ENCODE results near the gene CNTNAP2. TPM values are rescaled to one million over a fixed set of nuclear protein-coding genes. Genes with fewer than 3 reads are reported as not detected.

Gene CNTNAP2
- total and polyA plus RNA-seq, 2 of the 13 experiments (the other 11 are each of a cell fraction or from before 2014, with no cell fraction given), result 0.40 to 0.42 TPM

DNA sequence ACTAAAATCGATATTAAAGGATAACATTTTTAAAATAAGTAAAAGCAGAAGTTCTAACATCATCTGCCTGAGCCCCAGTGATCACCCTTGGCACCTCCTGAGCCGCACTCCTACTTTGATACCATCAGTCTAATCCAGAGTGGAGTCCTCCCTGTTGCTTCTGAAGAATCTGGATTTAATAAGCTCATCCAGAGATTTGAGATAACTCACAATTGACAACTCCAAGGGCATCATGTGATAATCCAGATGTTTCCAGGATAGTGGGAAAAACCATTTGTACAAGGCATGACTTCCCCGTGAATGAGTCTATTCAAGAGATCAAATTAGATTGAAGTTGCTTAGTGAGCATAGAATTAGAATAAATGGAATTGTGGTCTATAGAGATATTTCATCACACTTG is 1998.2 kb downstream of the CNTNAP2 start (continued):
- TF ChIP-seq, protein P1, sequence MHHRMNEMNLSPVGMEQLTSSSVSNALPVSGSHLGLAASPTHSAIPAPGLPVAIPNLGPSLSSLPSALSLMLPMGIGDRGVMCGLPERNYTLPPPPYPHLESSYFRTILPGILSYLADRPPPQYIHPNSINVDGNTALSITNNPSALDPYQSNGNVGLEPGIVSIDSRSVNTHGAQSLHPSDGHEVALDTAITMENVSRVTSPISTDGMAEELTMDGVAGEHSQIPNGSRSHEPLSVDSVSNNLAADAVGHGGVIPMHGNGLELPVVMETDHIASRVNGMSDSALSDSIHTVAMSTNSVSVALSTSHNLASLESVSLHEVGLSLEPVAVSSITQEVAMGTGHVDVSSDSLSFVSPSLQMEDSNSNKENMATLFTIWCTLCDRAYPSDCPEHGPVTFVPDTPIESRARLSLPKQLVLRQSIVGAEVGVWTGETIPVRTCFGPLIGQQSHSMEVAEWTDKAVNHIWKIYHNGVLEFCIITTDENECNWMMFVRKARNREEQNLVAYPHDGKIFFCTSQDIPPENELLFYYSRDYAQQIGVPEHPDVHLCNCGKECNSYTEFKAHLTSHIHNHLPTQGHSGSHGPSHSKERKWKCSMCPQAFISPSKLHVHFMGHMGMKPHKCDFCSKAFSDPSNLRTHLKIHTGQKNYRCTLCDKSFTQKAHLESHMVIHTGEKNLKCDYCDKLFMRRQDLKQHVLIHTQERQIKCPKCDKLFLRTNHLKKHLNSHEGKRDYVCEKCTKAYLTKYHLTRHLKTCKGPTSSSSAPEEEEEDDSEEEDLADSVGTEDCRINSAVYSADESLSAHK (CRISPR knock-in tag; IDR thresholded peaks at IDR 0.05; ENCODE audit: borderline replicate concordance), result no peak
- TF ChIP-seq EZH2 (conservative IDR thresholded peaks at IDR 0.05; ENCODE audit: low read depth, low read length), result no peak
- TF ChIP-seq, protein P2, sequence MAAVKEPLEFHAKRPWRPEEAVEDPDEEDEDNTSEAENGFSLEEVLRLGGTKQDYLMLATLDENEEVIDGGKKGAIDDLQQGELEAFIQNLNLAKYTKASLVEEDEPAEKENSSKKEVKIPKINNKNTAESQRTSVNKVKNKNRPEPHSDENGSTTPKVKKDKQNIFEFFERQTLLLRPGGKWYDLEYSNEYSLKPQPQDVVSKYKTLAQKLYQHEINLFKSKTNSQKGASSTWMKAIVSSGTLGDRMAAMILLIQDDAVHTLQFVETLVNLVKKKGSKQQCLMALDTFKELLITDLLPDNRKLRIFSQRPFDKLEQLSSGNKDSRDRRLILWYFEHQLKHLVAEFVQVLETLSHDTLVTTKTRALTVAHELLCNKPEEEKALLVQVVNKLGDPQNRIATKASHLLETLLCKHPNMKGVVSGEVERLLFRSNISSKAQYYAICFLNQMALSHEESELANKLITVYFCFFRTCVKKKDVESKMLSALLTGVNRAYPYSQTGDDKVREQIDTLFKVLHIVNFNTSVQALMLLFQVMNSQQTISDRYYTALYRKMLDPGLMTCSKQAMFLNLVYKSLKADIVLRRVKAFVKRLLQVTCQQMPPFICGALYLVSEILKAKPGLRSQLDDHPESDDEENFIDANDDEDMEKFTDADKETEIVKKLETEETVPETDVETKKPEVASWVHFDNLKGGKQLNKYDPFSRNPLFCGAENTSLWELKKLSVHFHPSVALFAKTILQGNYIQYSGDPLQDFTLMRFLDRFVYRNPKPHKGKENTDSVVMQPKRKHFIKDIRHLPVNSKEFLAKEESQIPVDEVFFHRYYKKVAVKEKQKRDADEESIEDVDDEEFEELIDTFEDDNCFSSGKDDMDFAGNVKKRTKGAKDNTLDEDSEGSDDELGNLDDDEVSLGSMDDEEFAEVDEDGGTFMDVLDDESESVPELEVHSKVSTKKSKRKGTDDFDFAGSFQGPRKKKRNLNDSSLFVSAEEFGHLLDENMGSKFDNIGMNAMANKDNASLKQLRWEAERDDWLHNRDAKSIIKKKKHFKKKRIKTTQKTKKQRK (IDR thresholded peaks at IDR 0.05; ENCODE audit: low read length), result no peak
- TF ChIP-seq ARHGAP35 (CRISPR knock-in tag; IDR thresholded peaks at IDR 0.05; ENCODE audit: borderline replicate concordance), result no peak
- no peak for TF ChIP-seq ESRRA (CRISPR knock-in tag; IDR thresholded peaks at IDR 0.05; ENCODE audit: low read depth)

DNA sequence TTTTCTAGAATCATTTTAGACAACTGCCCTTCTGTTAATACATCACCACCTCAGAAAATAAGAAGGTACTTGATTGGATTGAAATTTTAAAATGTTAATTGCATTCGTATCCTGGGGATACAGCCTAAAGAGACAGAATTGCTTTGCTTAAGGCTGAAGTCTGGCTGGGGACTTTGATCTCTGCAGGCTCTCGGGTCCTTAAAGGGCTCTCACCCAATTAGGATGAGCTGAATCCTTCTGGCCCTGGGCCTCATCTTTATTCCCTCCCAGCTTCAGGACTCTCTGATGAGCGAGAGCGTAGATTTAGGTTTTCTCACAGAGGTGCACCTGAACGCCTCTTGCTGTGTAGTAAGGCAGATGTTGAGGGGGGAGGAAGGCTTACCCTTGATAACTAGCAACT is 1998.7 kb downstream of the CNTNAP2 start:
- ATAC-seq (no peak), FAIRE-seq (no peak), DNase-seq (ENCODE audit: low spot score) (no peak)
- no peaks in the 10 kb centered on the region for H3K4me1 ChIP-seq (ENCODE audit: insufficient read depth, low read length)
- no peak overlapping the region for H2AFZ ChIP-seq (ENCODE audit: low read length)
- H3K27me3 ChIP-seq (ENCODE audit: control insufficient read depth in 1 of 2, insufficient read depth in 2 of 2, low read length in 2 of 2), result no peaks in the 10 kb centered on the region
- no peak overlapping the region for H3K4me2 ChIP-seq (ENCODE audit: low read depth, low read length)
- no TSS peak for BruUV-seq (replicated peaks)
- no peak overlapping the region for H3K9ac ChIP-seq (ENCODE audit: insufficient read depth, low read depth, low read length)
- WGBS (ENCODE audit: low lambda C conversion rate), result 16% methylated on average over 5 of the region's 5 CpGs
- no peak overlapping the region for H3K27ac ChIP-seq (ENCODE audit: extremely low read length, insufficient read depth, low read length)
- no peak overlapping the region for H3K4me3 ChIP-seq (replicated peaks in 1 of 3; ENCODE audit: insufficient read depth in 1 of 3, low read depth in 2 of 3, low read length in 3 of 3)
- H3K9me3 ChIP-seq (ENCODE audit: low read length), result no peaks in the 10 kb centered on the region
- ChIA-PET POLR2A (no interaction called here), CTCF (ENCODE audit: low intra/inter-chr PET ratio, low total read pairs) (no interaction called here)
- intact Hi-C loops (cut with micrococcal nuclease; ENCODE audit: unreplicated experiment), result no loop called here
- H3K36me3 ChIP-seq (replicated peaks in 1 of 2; ENCODE audit: control insufficient read depth in 1 of 2, insufficient read depth in 2 of 2, low read length in 2 of 2), result no peaks in the 10 kb centered on the region
- H4K20me1 ChIP-seq (ENCODE audit: insufficient read depth, low read length), result no peaks in the 10 kb centered on the region
- in situ Hi-C loops (cut with HindIII; ENCODE audit: extremely low pct_ligation_motif_present, low pct_unique_long_range_greater_than_20kb), result no loop called here
- no peaks in the 10 kb centered on the region for H3K79me2 ChIP-seq (ENCODE audit: insufficient read depth, low read length)
- no peak for TF ChIP-seq MTA1 (CRISPR knock-in tag; IDR thresholded peaks at IDR 0.05; ENCODE audit: borderline replicate concordance)
- no peak for TF ChIP-seq KAT7 (CRISPR knock-in tag; IDR thresholded peaks at IDR 0.05; ENCODE audit: borderline replicate concordance)
- TF ChIP-seq SMARCE1 (IDR thresholded peaks at IDR 0.05; ENCODE audit: borderline replicate concordance), result no peak
- no peak for TF ChIP-seq ZNF441 (CRISPR knock-in tag; IDR thresholded peaks at IDR 0.05; ENCODE audit: borderline replicate concordance)
- no peak for TF ChIP-seq ZNF644 (CRISPR knock-in tag; IDR thresholded peaks at IDR 0.05; ENCODE audit: low read depth)
- no peak for TF ChIP-seq HCFC1 (IDR thresholded peaks at IDR 0.05; ENCODE audit: low read depth, low read length)
- no peak for TF ChIP-seq REPIN1 (CRISPR knock-in tag; IDR thresholded peaks at IDR 0.05; ENCODE audit: borderline replicate concordance, low read depth)
- TF ChIP-seq MAFK (conservative IDR thresholded peaks at IDR 0.05 in 1 of 2, IDR thresholded peaks at IDR 0.05 in 1 of 2; ENCODE audit: low read length in 2 of 2), result no peak
- TF ChIP-seq SIN3B (IDR thresholded peaks at IDR 0.05; ENCODE audit: low read length), result no peak
- no peak for TF ChIP-seq SP5 (CRISPR knock-in tag; IDR thresholded peaks at IDR 0.05; ENCODE audit: borderline replicate concordance, low read depth)
